NCI-H460 (cell line): Measurements from ENCODE around the gene CFAP53. TPM values are rescaled to one million over a fixed set of nuclear protein-coding genes. Genes with fewer than 3 reads are reported as not detected.

Experiments used
- DNase-seq: peaks from one replicate; pipeline ENCODE4 v3.0.0-alpha.2; 2016; ENCODE audit warnings: low read depth; ENCODE audit errors: extremely low read depth
- total RNA-seq: library from RNA; depleted of rRNA; stranded (reverse); fragments of >200 nt; shearing (Covaris generic); gene quantifications from 2 replicates; pipeline ENCODE4 v1.2.3, GENCODE V29; 2014

CFAP53 gene
- total RNA-seq, 1 experiment from 2014 or later = 0.35 TPM

GRCh38 chr18:50196261-50196660 is 70.0 kb downstream of the CFAP53 start:
- no peak for DNase-seq

- DNase-seq = no peak
Observed at GRCh38 chr18:50195689-50196088, 70.6 kb downstream of the CFAP53 start.

GRCh38 chr18:50194631-50195532 is 71.4 kb downstream of the CFAP53 start, which contains the start of gene MYO5B:
TSS of gene MYO5B (minus strand) at chr18:50195147. CDS start at chr18:50194793, 354 bp downstream.
- DNase-seq = no peak

- DNase-seq = no peak
Observed at GRCh38 chr18:50193796-50194630, 72.3 kb downstream of the CFAP53 start.

- DNase-seq = no peak
Observed at GRCh38 chr18:50192995-50193795, 73.1 kb downstream of the CFAP53 start.

GRCh38 chr18:50190926-50191325 is 75.4 kb downstream of the CFAP53 start:
- no peak for DNase-seq

GRCh38 chr18:50190236-50190635 is 76.1 kb downstream of the CFAP53 start:
- no peak for DNase-seq

- no peak for DNase-seq
Observed at GRCh38 chr18:50189160-50189559, 77.1 kb downstream of the CFAP53 start.

- no peak for DNase-seq
Observed at GRCh38 chr18:50188652-50189051, 77.6 kb downstream of the CFAP53 start.

- DNase-seq = no peak
Observed at GRCh38 chr18:50187659-50188058, 78.6 kb downstream of the CFAP53 start.

- no peak for DNase-seq
Observed at GRCh38 chr18:50186385-50186784, 79.9 kb downstream of the CFAP53 start.

- peak; percentile 21 for DNase-seq
Observed at GRCh38 chr18:50183556-50183955, 82.7 kb downstream of the CFAP53 start.

GRCh38 chr18:50182511-50182910 is 83.8 kb downstream of the CFAP53 start:
- DNase-seq = no peak

- no peak for DNase-seq
Observed at GRCh38 chr18:50181590-50181989, 84.7 kb downstream of the CFAP53 start.

GRCh38 chr18:50179465-50179864 is 86.8 kb downstream of the CFAP53 start:
- no peak for DNase-seq

GRCh38 chr18:50177294-50177992 is 88.9 kb downstream of the CFAP53 start:
- no peak for DNase-seq
